GM12872 (cell line): ENCODE results near the gene CDH13.

Experiments used
- TF ChIP-seq, protein P1 (sequence below): IDR thresholded peaks from 3 replicates; pipeline ENCODE4 v1.5.1; 2011; ENCODE audit warnings: low read depth, mild to moderate bottlenecking, low read length, moderate library complexity; ENCODE audit not compliant: insufficient read depth

Gene CDH13

GRCh38 chr16:83723244-83723643 lies 1096.5 kb downstream of the CDH13 start:
- TF ChIP-seq, protein P1, sequence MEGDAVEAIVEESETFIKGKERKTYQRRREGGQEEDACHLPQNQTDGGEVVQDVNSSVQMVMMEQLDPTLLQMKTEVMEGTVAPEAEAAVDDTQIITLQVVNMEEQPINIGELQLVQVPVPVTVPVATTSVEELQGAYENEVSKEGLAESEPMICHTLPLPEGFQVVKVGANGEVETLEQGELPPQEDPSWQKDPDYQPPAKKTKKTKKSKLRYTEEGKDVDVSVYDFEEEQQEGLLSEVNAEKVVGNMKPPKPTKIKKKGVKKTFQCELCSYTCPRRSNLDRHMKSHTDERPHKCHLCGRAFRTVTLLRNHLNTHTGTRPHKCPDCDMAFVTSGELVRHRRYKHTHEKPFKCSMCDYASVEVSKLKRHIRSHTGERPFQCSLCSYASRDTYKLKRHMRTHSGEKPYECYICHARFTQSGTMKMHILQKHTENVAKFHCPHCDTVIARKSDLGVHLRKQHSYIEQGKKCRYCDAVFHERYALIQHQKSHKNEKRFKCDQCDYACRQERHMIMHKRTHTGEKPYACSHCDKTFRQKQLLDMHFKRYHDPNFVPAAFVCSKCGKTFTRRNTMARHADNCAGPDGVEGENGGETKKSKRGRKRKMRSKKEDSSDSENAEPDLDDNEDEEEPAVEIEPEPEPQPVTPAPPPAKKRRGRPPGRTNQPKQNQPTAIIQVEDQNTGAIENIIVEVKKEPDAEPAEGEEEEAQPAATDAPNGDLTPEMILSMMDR: no peak

DNA sequence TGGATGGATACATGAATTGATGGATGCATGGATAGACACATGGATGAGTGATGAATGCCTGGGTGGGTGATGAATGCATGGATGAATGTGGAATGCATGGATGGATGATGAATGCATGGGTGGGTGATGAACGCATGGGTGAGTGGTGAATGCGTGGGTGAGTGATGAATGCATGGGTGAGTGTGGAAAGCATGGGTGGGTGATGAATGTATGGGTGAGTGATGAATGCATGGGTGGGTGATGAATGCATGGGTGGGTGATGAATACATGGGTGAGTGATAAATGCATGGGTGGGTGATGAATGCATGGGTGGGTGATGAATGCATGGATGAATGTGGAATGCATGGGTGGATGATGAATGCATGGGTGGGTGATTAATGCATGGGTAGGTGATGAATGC lies 1097.1 kb downstream of the CDH13 start:
- TF ChIP-seq, protein P1: no peak

DNA sequence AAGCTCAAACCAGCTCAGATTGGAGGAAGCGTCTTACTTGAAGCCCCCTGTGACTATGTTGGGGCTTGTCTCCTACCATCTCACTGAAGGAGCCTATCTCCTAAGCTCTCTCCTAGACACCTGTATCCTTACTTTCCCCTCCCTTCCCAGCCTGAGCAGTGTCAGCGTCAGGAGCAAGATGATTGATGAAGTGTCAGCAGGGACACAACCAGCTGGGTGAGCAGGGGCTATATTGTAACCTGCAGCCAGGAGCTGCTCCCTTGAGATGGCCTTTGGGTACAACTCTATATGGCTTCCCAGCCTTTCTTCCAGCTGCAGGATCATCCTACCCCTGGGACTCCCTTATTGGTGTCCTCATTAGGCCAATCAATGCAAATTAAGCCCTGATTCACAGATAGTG lies 1097.8 kb downstream of the CDH13 start:
- TF ChIP-seq, protein P1: no peak

DNA sequence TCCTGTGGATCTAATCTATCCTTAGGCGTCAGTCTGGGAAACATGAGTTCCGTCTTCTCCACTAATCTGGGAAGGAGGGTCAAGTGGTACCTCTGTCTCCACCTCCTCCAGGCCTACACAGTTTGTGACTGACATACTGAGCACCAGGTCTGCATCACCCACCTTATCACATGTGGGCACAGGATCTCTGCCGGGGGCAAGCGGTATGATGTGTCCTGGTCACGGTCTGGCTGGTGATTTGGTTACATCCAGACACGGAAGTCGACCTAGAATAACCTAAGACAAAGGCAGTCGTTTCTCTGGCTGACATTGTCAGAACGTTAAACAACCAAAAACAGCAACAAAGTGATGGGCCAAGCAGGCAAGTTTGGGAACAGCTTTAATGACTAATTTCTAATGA lies 1098.5 kb downstream of the CDH13 start:
- TF ChIP-seq, protein P1: no peak

GRCh38 chr16:83727018-83727417 lies 1100.2 kb downstream of the CDH13 start:
- TF ChIP-seq, protein P1: no peak

GRCh38 chr16:83727751-83728352 lies 1101.1 kb downstream of the CDH13 start:
- TF ChIP-seq, protein P1: no peak

DNA sequence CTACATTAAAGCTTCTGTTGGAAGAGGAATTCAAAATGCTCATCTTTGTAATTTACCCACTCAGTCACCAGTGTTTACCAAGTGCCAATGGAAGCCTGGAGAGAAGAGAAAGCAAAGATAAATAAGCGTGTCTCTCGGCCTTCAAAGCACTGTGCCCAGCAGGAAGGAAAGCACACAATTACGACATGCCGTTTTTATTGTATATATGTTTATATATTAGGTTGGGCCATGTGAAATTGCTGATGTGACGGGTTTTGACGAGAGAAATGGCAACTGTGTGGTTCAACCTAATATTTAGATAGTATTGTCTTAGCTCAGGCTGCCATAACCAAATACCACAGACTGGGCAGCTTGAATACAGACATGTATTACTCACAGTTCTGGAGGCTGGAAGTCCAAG lies 1101.7 kb downstream of the CDH13 start:
- TF ChIP-seq, protein P1: no peak
